ENCODE results near the gene GALNT2. TPM values are rescaled to one million over a fixed set of nuclear protein-coding genes. Genes with fewer than 3 reads are reported as not detected.

Gene GALNT2
- total and polyA plus RNA-seq, 2 donors (not counting 1 experiment from before 2014, with no cell fraction given), result 19.0 to 184 TPM

GRCh38 chr1:230206207-230206606 lies 139.2 kb downstream of the GALNT2 start:
- ChIA-PET CTCF (interaction anchor here (1.4 kb wide), 1 partner anchor 106 kb away, joined by 3 read pairs; no protein-coding TSS in a partner anchor), POLR2A (no interaction called here)
- Histone ChIP-seq H3K9me3 (ENCODE audit: control extremely low read depth in 1 of 3, control insufficient read depth in 2 of 3, insufficient read depth in 1 of 3, low read length in 2 of 3) (peaks cover 0 to 2% (median 0%) of the 10 kb centered on the region in 3 donors), H2AFZ (ENCODE audit: insufficient read depth, low read depth, low read length, poor library complexity, severe bottlenecking) (no peak overlapping the region), H3K79me2 (ENCODE audit: control insufficient read depth, insufficient read depth, low read length) (peaks cover 3% of the 10 kb centered on the region), H3K27ac (ENCODE audit: low read length in 2 of 2) (peak overlapping the region in 1 of 2 donors; percentile 39), H3K4me3 (ENCODE audit: control extremely low read depth in 1 of 5, extremely low read depth in 1 of 5, insufficient read depth in 1 of 5, low read depth in 2 of 5, low read length in 4 of 5) (no peak overlapping the region), H3K27me3 (replicated peaks in 1 of 4; ENCODE audit: control extremely low read depth in 1 of 4, control insufficient read depth in 3 of 4, insufficient read depth in 4 of 4, low read length in 3 of 4) (no peaks in the 10 kb centered on the region), H3K9ac (ENCODE audit: low read length) (no peak overlapping the region), H3K4me2 (replicated peaks; ENCODE audit: low read depth, low read length, poor library complexity, severe bottlenecking) (no peak overlapping the region), H4K20me1 (ENCODE audit: control insufficient read depth, insufficient read depth, low read length, poor library complexity, severe bottlenecking) (no peaks in the 10 kb centered on the region), H3K36me3 (replicated peaks in 1 of 2; ENCODE audit: control extremely low read depth in 1 of 2, control insufficient read depth in 1 of 2, extremely low read depth in 1 of 2, insufficient read depth in 2 of 2, low read length in 1 of 2) (peaks cover 11 to 17% of the 10 kb centered on the region in 2 experiments), H3K4me1 (ENCODE audit: control insufficient read depth in 2 of 2, insufficient read depth in 2 of 2, low read length in 2 of 2) (peaks cover 35% of the 10 kb centered on the region in 2 donors)
- Mint-ChIP-seq H3K4me1 (peaks cover 50% of the 10 kb centered on the region), H3K4me3 (no peak overlapping the region), H3K27ac (no peak overlapping the region), H3K9me3 (ENCODE audit: insufficient read depth) (no peaks in the 10 kb centered on the region), H3K27me3 (no peaks in the 10 kb centered on the region)
- intact Hi-C loops (cut with micrococcal nuclease), result loop anchor here (5.0 kb wide), 1 partner anchor 84 kb away; no protein-coding TSS in a partner anchor
- no peak for DNase-seq
- no peak for ATAC-seq (ENCODE audit: low read depth)
- no peak for TF ChIP-seq CTCF (IDR thresholded peaks at IDR 0.05)
- TF ChIP-seq EZH2 (IDR thresholded peaks at IDR 0.05; ENCODE audit: borderline replicate concordance, insufficient read depth, low read depth, low read length, poor library complexity, severe bottlenecking), result no peak
- no CpG with 5 or more reads among the region's 2 CpGs for WGBS (ENCODE audit: insufficient coverage)

DNA sequence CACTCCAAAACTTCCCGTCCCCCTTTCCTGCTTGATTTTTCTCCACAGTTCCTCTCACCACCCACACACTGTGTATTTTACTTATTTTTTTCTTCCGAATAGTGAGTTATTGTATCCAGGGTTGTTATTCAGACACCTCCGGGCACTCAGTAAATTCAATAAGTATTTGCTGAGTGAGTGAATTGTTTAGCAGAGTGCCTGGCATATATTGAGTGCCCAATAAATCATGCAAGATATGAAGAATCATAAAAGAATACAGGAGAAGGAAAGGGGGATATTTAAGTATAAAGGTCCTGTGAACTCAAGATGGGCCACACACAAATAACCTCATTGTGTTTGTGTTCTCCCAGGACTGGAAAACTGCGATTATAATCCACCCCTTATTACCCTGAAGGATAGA lies 139.9 kb downstream of the GALNT2 start:
- no peaks in the 10 kb centered on the region for H3K9me3 Mint-ChIP-seq (ENCODE audit: insufficient read depth)
- H3K9ac ChIP-seq (ENCODE audit: low read length), result no peak overlapping the region
- no peak overlapping the region for H2AFZ ChIP-seq (ENCODE audit: insufficient read depth, low read depth, low read length, poor library complexity, severe bottlenecking)
- H3K27me3 Mint-ChIP-seq, result no peaks in the 10 kb centered on the region
- H3K4me3 ChIP-seq (ENCODE audit: control extremely low read depth in 1 of 5, extremely low read depth in 1 of 5, insufficient read depth in 1 of 5, low read depth in 2 of 5, low read length in 4 of 5), result no peak overlapping the region
- H4K20me1 ChIP-seq (ENCODE audit: control insufficient read depth, insufficient read depth, low read length, poor library complexity, severe bottlenecking), result no peaks in the 10 kb centered on the region
- H3K4me2 ChIP-seq (replicated peaks; ENCODE audit: low read depth, low read length, poor library complexity, severe bottlenecking), result no peak overlapping the region
- POLR2A ChIA-PET, result no interaction called here
- intact Hi-C loops (cut with micrococcal nuclease), result loop anchor here (5.0 kb wide), 1 partner anchor 85 kb away; no protein-coding TSS in a partner anchor
- DNase-seq (no peak), ATAC-seq (ENCODE audit: low read depth) (no peak)
- CTCF ChIA-PET, result no interaction called here
- peaks cover 56% of the 10 kb centered on the region for H3K4me1 Mint-ChIP-seq
- H3K9me3 ChIP-seq (ENCODE audit: control extremely low read depth in 1 of 3, control insufficient read depth in 2 of 3, insufficient read depth in 1 of 3, low read length in 2 of 3), result peaks cover 0 to 7% (median 0%) of the 10 kb centered on the region in 3 donors
- peak overlapping the region in 1 of 2 donors; percentile 39 for H3K27ac ChIP-seq (ENCODE audit: low read length in 2 of 2)
- peaks cover 3% of the 10 kb centered on the region for H3K79me2 ChIP-seq (ENCODE audit: control insufficient read depth, insufficient read depth, low read length)
- H3K27me3 ChIP-seq (replicated peaks in 1 of 4; ENCODE audit: control extremely low read depth in 1 of 4, control insufficient read depth in 3 of 4, insufficient read depth in 4 of 4, low read length in 3 of 4), result no peaks in the 10 kb centered on the region
- no peak overlapping the region for H3K4me3 Mint-ChIP-seq
- TF ChIP-seq CTCF (IDR thresholded peaks at IDR 0.05), result no peak
- TF ChIP-seq EZH2 (IDR thresholded peaks at IDR 0.05; ENCODE audit: borderline replicate concordance, insufficient read depth, low read depth, low read length, poor library complexity, severe bottlenecking), result no peak
- 100% methylated on average over 1 of the region's 4 CpGs for WGBS (ENCODE audit: insufficient coverage)
- peaks cover 43% of the 10 kb centered on the region in 2 donors for H3K4me1 ChIP-seq (ENCODE audit: control insufficient read depth in 2 of 2, insufficient read depth in 2 of 2, low read length in 2 of 2)
- peaks cover 10 to 17% of the 10 kb centered on the region in 2 experiments for H3K36me3 ChIP-seq (replicated peaks in 1 of 2; ENCODE audit: control extremely low read depth in 1 of 2, control insufficient read depth in 1 of 2, extremely low read depth in 1 of 2, insufficient read depth in 2 of 2, low read length in 1 of 2)
- H3K27ac Mint-ChIP-seq, result peak overlapping the region; percentile 57
